ENCODE measurements around the gene CDH24.

Gene CDH24

GRCh38 chr14:23056956-23057756, at the start of gene CDH24:
Gene CDH24 (minus strand): TSS chr14:23057520. CDS start chr14:23055733, 1,787 bp downstream.
- DNase-seq (ENCODE audit: low read depth), result no peak
- peak within 1 kb of the TSS; percentile 67 for H3K4me3 ChIP-seq (ENCODE audit: low read depth, low read length)
- TF ChIP-seq CTCF (IDR thresholded peaks at IDR 0.05; ENCODE audit: control insufficient read depth, extremely low read depth, insufficient read depth), result no peak

GRCh38 chr14:23106747-23107045, 49.4 kb upstream of the CDH24 start:
- H3K4me3 ChIP-seq (ENCODE audit: low read depth, low read length), result no peak overlapping the region
- no peak for DNase-seq (ENCODE audit: low read depth)
- TF ChIP-seq CTCF (IDR thresholded peaks at IDR 0.05; ENCODE audit: control insufficient read depth, extremely low read depth, insufficient read depth), result no peak

GRCh38 chr14:23105348-23105824, 48.1 kb upstream of the CDH24 start:
- no peak for TF ChIP-seq CTCF (IDR thresholded peaks at IDR 0.05; ENCODE audit: control insufficient read depth, extremely low read depth, insufficient read depth)
- no peak for DNase-seq (ENCODE audit: low read depth)
- no peak overlapping the region for H3K4me3 ChIP-seq (ENCODE audit: low read depth, low read length)

GRCh38 chr14:23104591-23105347, 47.4 kb upstream of the CDH24 start, which contains the start of gene CIROP:
Gene CIROP (minus strand): TSS chr14:23104989. CDS start chr14:23104920, 69 bp downstream.
- no peak within 1 kb of the TSS for H3K4me3 ChIP-seq (ENCODE audit: low read depth, low read length)
- no peak for DNase-seq (ENCODE audit: low read depth)
- no peak for TF ChIP-seq CTCF (IDR thresholded peaks at IDR 0.05; ENCODE audit: control insufficient read depth, extremely low read depth, insufficient read depth)

GRCh38 chr14:23104070-23104590, 46.8 kb upstream of the CDH24 start:
- TF ChIP-seq CTCF (IDR thresholded peaks at IDR 0.05; ENCODE audit: control insufficient read depth, extremely low read depth, insufficient read depth), result no peak
- H3K4me3 ChIP-seq (ENCODE audit: low read depth, low read length), result no peak overlapping the region

GRCh38 chr14:23103581-23103980, 46.3 kb upstream of the CDH24 start:
- DNase-seq (ENCODE audit: low read depth), result no peak
- H3K4me3 ChIP-seq (ENCODE audit: low read depth, low read length), result no peak overlapping the region
- no peak for TF ChIP-seq CTCF (IDR thresholded peaks at IDR 0.05; ENCODE audit: control insufficient read depth, extremely low read depth, insufficient read depth)

More at GRCh38 chr14:23104070-23104590, 46.8 kb upstream of the CDH24 start:
- no peak for DNase-seq (ENCODE audit: low read depth)

Data from LNCaP clone FGC (cell line).